GM11168 (cell line): ENCODE results near the gene KRT80.

Experiments used
- in situ Hi-C: fragments of 300-500 bp; cut with MboI; formaldehyde crosslinking; loops from one replicate; pipeline ENCODE4 v1.12.0; 2022; ENCODE audit warnings: low sequenced_read_pairs; ENCODE audit not compliant: unreplicated experiment

The KRT80 gene

DNA sequence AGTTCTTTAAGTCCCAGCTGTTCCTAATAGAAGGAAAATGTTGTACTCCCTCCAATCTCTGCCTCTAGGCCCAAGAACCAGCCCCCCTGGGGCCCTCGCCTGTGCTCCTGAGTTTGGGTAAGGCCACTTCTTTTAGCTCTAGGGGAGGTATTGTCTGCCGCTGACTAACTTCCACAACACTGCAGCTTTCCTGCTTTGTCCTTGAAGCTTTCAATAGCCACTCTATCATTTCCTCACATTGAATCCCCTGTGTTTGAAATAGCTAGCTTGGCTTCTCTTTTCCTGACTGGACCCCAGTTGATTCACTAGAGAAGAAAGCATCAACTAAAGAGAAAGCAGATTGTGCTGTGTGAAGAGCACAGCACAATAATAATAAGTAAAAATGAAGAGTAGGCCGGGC is 28.8 kb downstream of the KRT80 start:
- in situ Hi-C loops: no loop called here

DNA sequence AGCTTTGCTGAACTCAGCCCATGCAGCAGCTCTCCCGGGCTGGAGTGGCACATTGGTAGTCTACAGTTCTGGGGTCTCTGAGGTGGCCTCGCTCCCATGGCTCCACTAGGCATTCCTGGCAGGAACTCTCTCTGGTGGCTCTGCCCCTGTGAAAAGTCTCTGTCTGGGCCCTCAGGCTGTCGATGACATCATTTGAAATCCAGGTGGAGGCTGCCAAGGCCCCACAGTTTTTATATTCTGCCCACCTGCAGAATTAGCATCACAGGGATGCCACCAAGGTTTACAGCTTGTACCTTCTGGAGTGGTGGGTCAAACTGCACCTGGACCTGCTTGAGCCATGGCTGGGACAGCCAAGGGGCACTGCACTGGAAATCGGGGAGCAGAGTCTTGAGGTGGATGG is 31.6 kb downstream of the KRT80 start:
- in situ Hi-C loops: no loop called here

DNA sequence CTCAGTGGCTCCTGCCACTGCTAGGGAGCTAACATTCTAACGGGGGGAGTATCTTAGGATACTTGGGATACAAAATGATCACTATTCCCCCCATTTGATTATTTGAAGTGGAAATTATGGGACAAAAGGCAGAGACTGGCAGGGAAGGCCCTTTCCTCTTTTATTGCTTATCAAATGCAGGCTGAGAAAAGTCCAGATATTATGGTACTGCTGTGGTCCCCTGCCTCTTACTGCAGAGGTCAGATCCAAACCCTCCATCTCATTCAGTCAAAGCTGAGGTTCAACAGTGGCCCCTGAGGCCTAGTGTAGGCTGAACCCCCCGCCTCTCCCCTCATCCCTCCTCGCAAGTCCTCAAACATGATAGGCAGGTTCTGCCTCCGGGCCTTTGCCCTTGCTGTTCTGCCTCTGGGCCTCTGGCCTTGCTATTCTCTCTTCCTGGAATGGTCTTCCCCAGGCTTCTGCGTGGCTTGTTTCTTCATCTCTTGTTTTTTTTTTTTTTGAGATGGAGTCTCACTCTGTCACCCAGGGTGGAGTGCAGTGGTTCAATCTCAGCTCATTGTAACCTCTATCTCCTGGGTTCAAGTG is 34.2 kb downstream of the KRT80 start:
- in situ Hi-C loops: no loop called here

DNA sequence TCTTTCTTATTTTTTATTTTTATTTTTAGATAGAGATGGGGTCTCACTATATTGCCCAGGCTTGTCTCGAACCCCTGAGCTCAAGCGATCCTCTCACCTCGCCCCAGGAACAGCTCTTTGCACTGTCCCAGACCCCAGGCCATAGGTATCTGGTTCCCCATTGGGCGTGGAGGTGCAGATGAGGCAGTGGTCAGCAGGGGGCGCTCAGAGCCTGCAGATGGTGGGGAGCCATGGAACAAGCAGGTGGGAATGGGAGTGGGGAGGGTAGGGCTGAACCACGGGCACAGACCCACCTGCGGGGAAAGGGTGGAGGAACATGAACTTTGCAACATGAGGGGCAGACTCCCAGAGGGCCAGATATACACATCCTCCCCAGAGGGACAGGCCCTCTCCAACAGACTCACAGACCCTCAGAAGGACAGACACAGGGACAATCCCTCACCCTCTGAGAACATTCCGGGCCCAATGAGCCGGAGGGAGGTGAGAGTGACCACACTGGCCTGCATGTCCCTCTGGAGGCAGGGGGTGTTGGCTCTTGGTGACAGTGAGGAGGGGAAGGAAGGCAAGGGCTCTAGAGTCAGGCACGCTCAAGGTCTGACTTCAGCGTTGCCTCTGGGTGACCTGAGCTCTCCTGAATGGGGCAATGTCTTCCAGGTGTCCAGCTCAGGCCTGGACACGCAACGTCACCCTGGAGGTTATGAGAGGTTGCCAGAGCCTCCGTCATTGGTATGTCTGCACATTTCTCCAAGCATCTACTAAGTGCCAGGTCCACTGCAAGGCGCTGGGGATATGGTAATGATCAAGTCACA is 34.9 kb downstream of the KRT80 start:
- in situ Hi-C loops: no loop called here

DNA sequence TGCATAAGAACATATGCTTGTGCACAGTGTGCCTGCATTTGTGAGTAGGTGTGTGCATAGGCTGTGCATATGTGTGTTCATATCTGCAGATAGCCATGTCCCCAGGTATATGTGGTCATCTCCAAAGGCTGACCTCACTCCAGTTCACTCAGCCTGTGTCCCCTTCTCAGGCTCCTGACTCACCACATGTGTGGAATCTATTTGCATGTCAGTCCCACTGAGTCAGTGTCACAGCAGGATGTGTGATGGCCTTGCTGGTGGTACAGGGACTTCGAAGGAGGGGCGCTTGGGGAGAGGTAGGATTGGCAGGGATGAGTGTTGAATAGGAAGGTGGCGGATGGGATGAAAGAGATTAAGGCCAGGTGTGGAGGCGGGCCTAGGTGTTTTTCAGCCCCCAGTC is 35.5 kb downstream of the KRT80 start:
- in situ Hi-C loops: no loop called here

DNA sequence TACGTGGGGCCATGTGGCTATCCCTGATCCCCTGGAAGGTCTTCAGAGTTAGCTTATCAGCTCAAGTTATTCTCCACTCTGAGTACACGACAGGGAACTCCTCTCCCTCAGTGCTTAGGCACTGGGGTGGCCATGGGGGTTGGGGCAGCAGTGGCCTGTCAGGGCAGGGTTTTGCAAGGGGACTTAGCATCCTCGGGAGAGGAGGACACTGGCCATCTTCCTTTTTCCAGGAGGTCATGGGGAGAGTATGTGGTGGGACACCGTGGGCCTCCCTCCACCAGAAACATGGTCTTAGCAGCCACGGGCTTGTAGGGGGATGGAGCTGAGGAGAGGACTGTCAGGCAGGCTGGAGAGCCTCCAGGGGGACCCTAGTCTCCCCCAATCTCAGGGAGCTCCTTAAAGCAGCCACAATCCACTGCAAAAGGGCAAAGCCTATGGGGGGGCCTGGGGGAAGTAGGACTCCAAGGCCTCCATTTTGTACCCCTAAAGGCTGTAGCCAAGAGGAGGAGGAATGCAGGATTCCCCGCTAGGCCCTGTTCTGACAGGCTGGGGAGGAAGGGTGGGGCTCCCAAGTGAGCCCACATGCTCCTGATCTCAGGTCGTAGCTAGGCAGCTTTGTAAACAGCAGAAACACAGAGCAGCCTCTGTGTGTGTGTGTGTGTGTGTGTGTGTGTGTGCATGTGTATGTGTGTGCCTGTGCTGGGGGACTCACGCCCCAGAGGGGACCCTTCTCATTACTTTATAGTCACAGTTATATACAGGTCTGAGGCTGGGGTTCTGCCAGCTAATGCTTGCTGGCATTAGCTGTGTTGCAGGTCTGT is 36.6 kb downstream of the KRT80 start:
- in situ Hi-C loops: no loop called here

DNA sequence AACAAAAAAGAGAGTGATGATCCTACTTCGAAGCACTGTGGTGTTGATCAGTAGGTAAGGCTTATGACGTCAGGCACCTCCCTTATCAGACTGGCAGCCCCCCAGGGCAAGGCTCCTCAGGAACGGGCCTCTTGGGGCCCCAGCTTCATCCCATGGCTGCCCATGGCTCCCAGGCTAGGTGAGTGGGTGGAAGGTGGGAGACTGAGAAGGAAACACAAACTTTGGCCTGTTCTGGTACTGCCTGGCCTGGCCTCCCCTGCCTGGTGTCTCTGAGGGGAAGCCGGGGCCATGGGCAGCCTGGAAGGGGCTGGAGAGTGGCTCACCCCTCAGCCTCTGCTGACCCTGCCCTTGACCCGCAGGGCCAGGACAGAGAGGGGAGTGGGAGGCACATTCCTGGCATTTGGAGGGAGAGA is 38.9 kb downstream of the KRT80 start:
- in situ Hi-C loops: no loop called here

DNA sequence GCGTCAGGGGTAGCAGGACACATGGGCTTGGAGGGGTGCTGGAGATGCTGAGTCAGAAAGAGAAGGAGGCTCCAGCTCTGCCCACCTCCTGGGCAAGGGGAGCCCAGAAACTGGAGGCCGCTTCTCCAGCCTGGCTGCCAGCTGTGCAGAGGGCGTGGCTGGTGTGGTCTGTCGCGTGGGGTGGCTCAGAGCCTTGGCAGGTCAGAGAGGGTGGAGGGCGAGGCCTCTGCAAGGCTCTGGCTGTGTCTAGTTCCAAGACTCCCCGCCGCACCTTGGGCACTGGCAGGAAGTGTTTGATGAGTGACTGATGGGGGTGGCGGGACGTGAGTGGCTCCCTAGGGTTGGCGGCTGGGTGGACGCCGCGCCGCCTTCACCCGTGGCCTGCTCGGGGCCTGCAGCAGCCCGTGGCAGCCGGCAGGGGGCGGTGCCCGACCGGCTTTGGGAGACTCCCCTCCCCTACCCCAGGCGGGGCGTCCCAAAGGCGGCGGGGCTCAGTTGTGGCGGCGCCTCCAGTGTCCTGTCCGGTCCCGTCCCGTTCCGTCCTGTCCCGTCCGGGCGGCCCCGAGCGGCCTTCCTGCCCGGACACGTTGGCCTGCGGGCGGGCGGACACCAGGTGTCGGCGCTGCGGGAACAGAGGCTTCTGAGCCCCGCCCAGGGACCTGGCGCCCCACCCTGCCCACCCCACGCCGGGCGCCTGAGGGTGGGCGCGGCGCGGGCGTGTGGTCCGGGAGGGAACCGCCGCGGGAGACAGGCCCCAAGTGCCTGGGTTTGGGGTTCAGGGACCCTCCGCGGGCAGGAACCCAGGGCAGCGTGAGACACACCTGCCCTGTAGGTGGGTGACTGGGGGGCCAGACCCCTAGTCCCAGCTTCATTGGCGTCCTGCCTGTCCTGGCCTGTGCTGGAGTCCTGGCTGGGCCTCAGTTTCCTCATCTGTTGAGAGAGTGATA is 39.7 kb downstream of the KRT80 start:
- in situ Hi-C loops: no loop called here

DNA sequence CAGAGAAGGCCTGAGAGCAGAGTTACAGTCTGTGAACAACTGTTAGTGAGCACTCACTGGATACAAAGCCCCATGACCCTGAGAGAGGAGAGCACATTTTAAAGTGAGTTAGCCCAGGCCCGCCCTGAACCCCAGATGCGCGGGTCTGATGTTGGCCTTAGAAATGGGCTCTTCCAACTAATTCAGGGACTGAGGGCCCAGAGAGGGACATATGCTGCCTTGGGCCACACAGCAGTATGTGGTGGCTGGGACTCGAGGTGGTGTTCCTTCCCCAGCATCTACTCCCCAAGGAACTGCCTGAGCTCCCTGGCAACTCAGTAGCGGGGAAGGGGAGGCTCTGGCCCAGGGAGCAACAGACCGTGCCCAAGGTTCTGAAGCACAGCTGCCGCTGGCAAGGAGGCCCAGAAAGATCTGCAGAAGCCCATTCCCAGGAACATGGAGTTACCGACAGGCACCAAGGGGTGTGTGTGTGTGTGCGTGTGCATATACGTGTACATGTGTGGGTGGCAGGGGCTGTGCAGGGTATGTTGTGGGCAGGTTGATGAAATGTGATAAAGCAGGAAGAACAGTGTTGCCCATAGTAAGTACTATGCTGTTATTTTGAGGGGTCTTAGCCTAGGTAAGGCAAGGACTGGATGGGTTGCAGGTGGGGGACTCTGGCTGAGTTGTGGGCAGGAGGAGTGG is 40.5 kb downstream of the KRT80 start:
- in situ Hi-C loops: no loop called here

DNA sequence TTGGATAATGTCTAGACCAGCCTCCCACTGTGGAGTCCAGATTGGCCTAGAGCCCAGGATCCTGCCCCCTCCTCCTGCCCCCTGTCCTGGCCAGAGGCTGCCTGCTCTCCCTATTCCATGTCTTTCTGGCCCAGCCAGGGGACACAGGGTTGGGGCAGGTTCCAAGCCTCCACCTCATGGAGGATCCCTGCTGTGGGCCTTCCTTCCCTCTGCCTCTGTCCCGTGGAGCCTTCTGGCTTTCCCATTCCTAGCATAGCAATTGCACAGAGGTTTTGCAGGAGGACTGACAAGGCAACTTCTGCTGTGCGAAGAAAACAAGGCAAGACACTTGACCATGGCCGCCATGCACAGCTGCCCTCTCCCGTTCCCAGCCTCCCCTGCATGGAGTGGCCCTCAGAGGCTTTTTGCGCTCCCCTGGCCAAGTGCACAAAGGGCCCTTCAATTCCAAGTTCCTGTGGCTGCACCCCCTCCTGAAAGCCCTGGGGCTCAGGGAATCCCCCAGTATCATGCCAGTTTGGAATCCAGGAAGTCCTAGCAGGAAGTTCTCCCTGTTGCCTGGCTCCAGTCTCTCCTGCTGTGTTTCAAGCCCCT is 42.1 kb downstream of the KRT80 start:
- in situ Hi-C loops: no loop called here

DNA sequence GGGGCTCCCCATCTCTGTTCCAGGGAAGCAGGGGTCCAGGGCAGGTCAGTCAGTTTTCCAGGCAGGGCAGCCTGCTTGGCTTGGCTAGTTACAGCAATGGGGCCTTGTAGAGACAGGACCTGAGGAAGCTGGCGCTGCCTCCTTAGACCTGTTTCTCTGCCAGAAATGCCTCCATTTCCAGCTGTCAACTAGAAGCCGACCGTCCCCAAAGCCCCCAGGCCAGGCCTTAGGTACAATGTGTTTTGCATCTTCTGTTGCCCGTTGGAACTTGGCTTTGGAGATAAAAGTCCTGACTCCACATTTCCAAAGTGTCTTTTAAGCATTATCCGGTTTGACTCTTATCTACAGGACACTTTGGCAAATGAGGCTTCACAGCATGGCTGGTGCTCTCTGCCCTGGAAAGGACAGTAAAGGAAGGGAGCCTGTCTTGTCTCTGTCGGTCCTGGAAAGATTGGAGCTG is 42.6 kb downstream of the KRT80 start:
- in situ Hi-C loops: no loop called here

DNA sequence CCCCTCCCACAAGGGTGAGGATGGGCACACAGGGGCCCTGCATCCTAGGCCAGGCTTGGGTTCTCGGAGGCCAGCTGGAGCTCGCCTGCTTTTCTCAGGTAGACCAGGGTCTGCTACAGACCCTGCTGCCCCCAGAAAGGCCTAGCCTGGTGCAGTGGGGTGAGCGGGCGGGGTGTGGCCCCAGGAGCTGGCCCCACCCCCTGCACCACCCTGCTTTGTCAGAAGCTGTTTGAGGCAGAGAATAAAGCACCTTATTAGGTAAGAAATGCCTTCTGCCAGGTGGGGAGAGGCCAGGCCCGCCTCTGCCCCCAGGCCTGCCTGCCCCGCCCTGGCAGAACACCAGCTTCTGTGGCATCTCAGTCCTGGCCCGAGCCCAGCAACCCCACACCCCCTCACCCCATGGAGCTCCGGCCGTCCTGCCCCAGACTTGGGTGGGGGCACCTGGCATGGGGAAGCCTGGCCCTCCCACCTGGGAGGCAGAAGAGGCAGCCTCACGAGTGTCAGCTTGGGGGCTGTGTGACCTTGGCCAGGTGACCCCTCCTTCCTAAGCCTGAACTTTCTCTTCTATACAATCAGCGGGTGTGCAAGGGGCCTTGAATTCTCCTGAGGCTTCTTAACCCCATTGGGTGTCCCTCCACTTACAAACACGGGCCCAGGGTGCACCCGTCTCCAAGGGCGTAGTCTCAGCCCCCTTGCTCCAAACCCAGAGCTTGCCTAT is 43.2 kb downstream of the KRT80 start:
- in situ Hi-C loops: no loop called here

DNA sequence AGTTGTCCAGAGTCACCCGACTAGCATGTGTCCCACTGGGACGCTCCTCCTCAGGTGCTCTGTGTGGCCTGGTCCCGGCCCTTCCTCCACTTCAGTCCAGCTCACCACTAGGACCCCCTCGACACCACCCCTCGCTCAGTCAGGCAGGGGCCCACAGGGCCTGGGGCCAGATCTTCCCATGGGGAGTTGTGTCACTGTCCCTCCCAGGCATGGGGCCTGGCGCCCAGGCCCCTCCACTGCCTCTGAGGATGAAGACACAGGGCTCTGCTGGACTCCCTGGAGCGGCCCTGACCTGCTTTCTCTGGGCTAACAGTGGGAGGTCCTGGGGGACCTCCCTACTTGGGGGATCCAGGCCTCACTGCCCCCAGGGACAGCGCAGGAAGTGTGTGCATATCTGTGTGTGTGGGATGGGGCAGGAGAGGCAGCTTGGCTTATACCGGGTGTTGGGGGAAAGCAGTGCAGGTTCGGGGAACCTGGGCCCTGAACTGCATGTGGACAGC is 43.8 kb downstream of the KRT80 start:
- in situ Hi-C loops: no loop called here

DNA sequence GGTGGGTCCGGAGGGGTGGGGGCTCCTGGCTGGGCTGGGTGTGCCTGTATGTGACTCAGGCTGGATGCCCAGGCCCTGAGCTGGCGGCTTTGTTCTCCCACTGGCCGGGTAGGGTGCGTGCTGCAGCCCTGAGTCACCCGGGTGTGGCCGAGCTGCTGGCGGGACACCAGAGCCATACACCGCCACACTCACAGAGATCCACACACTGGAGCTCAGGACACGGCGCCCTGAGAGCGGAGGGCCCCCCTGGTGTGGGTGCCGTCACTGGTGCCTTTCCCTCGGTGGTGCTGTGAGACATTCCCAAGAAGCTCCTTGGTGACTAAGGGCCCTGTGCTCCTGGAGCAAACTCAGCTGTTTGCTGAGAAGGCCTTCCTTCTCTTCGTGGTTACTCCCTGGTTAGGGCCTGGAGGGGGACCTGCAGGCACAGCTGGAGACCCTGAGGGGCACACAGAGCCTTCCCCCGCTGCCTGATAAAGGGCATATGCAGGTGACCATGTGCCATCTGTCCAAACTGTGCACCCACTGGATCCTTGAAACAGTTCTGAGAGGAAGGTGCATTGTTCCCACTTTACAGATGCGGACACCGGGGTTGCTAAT is 44.3 kb downstream of the KRT80 start:
- in situ Hi-C loops: no loop called here

DNA sequence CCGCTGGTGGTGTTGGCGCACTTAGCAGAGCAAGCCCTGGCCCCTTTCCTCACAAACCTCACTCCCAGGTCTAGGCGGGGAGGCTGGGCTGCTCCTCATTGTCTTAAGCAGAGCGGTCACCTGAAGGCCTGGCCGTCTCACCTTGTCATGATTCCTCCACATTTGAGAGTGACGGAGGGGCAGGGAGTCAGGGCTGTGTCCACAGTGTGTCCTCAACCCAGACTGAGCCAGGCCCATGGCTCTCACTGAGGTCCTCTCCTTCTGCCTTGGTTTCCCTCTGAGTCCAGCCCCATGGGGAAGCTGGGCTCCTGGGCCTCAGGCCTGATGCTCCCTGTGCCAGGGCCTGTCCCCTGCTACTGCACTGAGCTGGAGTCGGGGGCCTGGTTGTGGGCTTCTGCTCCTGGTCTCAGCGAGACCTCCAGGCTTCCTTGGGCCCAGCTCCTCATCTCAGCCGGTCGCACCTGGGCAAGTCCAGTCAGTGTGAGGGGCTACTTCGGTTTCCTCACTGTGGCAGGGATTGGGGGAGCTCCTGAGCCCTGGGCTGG is 44.9 kb downstream of the KRT80 start:
- in situ Hi-C loops: no loop called here

DNA sequence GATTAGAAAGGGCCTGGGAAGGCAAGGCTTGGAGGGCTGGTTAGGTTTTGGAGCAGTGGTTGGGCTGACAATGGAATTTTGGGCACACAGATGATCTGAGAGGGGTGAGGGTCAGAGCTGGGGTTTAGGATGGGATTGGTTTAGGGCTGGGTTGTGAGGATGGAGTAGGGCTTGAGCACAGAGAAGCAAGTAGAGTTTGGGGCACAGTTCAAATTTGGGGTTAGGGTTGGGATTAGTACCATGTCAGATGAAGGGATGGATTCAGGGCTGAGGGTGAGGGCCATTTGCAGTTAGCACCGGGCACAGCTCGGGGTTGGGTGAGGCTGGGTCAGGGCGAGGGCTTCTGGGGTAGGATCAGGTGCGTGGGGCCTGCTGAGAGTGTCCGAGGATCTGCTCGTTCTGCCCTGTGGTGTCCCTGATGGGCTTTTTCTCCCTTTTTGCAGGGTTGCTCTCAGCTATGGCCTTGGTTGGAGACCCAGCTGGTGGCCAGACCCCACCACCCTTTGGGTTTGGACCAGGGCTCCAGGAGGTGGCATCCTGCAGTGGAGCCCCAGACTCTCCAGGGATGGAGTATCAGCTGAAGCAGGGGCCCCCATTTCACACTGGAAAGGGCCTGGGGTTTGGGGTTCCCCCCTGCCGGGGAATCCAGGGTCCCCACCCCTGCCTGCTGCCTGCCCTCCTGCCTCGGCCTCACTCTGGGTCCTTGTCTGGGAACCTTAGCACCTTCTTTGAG is 45.6 kb downstream of the KRT80 start:
- in situ Hi-C loops: no loop called here
